Breast epithelium (tissue), 4 donors: Measurements from ENCODE around the gene MAP1A. TPM values are rescaled to one million over a fixed set of nuclear protein-coding genes. Genes with fewer than 3 reads are reported as not detected.

ENCODE experiments used
- DNase-seq, 2 donors: peaks; one replicate each; pipeline ENCODE4 v3.0.0-alpha.2; 2019; ENCODE audit warnings: low spot score in 2 of 2
- H3K27ac ChIP-seq, 2 donors: fragments of 200-600 bp; sonication (generic) in 1 of 2; one replicate each; pipeline ENCODE4 v1.5.1; 2016 to 2019; ENCODE audit warnings: mild to moderate bottlenecking in 1 of 2
- H3K27me3 ChIP-seq, 2 donors: fragments of 200-600 bp; sonication (generic) in 1 of 2; one replicate each; pipeline versions ENCODE4 v1.5.1 to v1.6.0; 2017 to 2019; ENCODE audit warnings: control low read depth in 1 of 2, mild to moderate bottlenecking in 1 of 2
- H3K36me3 ChIP-seq: fragments of 200-600 bp; one replicate; pipeline ENCODE4 v1.5.1; 2019
- H3K4me1 ChIP-seq, 2 donors: fragments of 200-600 bp; sonication (generic); one replicate each; pipeline ENCODE4 v1.5.1; 2016 to 2019; ENCODE audit warnings: control low read depth in 1 of 2
- H3K4me3 ChIP-seq, 3 donors: fragments of 200-600 bp; sonication (generic); 1 replicate in 2 of 3; 2 replicates in 1 of 3; pipeline ENCODE4 v1.5.1; 2016 to 2019; ENCODE audit warnings: mild to moderate bottlenecking in 3 of 3, moderate library complexity in 2 of 3
- H3K9me3 ChIP-seq, 2 donors: fragments of 200-600 bp; sonication (generic) in 1 of 2; one replicate each; pipeline ENCODE4 v1.5.1; 2016 to 2019; ENCODE audit warnings: control low read depth in 1 of 2
- POLR2A ChIP-seq: fragments of 450-650 bp; IDR thresholded peaks from one replicate; pipeline ENCODE4 v1.6.1; 2016; ENCODE audit warnings: antibody characterized with exemption, mild to moderate bottlenecking, moderate library complexity
- POLR2AphosphoS5 ChIP-seq, 3 donors: sonication (generic); formaldehyde crosslinking; IDR thresholded peaks; one replicate each; pipeline ENCODE4 v1.6.1; 2017; ENCODE audit warnings: antibody characterized with exemption in 3 of 3
- intact Hi-C: fragments of 100-400 bp; cut with DNase I; formaldehyde crosslinking; loops from one replicate; pipeline ENCODE4 v1.15.1; 2023; ENCODE audit warnings: low total_unique reads
- total RNA-seq, 3 donors: library from RNA; depleted of rRNA; stranded (reverse); fragments of >200 nt; gene quantifications; one replicate each; pipeline ENCODE4 v1.1.0, GENCODE V29; 2016
- TF ChIP-seq, protein P1 (sequence below), 3 donors: fragments of 450-650 bp; IDR thresholded peaks; one replicate each; pipeline ENCODE4 v1.5.1; 2016 to 2017; ENCODE audit warnings: antibody characterized with exemption in 3 of 3, mild to moderate bottlenecking in 3 of 3, moderate library complexity in 3 of 3

Gene MAP1A
- total RNA-seq = 10 to 100 TPM in 1 of 3 donors, 1 to 10 TPM in 2; 2.8 to 12.8 (median 8.8) TPM

DNA sequence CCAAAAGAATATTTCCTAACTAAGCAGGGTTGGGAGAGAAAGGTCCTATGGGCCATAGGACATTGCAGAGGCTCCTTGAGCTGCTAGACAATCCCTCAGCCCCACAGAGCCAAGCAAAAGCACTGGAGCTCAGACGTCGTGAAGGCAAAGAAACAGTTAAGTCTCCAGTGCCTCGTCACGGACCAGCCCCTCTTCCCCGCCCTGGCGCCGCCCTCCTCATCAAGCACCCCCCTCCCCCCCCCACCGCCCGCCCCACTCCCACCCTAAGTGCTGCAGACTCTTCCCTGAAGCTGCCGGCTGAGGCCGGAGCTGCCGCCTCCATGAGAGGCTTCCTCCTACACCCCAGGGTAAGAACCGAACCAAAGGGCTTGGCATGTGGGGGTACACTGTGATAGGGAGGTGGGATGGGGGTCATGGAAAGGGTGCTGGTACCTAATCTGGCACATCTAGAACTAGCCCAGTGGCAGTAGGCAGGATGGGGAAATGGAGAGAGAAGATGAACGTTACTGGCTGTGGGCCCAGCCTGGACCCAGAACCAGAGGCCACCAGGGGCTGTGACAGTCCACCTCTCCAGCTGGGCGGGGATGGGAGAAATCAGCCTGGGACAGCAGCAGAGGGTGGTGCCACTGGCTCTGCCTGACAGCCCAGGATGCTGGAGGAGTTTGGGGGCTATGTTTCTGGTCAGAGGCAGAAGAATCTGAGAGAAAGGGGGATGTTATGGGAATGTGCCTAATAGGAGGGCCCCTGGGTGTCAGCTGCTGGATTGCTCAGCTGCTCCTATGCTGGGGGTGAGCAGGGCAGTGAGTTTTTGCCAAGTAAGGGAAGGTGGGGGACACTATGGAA lies at the start of gene MAP1A:
MAP1A (plus strand) TSS at position 255 of the 843 bp plus-strand sequence. CDS start 3,866 bp downstream, outside the sequence.
- TF ChIP-seq POLR2A = no peak
- TF ChIP-seq, protein P1, sequence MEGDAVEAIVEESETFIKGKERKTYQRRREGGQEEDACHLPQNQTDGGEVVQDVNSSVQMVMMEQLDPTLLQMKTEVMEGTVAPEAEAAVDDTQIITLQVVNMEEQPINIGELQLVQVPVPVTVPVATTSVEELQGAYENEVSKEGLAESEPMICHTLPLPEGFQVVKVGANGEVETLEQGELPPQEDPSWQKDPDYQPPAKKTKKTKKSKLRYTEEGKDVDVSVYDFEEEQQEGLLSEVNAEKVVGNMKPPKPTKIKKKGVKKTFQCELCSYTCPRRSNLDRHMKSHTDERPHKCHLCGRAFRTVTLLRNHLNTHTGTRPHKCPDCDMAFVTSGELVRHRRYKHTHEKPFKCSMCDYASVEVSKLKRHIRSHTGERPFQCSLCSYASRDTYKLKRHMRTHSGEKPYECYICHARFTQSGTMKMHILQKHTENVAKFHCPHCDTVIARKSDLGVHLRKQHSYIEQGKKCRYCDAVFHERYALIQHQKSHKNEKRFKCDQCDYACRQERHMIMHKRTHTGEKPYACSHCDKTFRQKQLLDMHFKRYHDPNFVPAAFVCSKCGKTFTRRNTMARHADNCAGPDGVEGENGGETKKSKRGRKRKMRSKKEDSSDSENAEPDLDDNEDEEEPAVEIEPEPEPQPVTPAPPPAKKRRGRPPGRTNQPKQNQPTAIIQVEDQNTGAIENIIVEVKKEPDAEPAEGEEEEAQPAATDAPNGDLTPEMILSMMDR (IDR thresholded peaks at IDR 0.05) = no peak
- no peak for TF ChIP-seq POLR2AphosphoS5 (IDR thresholded peaks at IDR 0.05)
- H3K9me3 ChIP-seq = no peaks in the 10 kb centered on the region
- no peaks in the 10 kb centered on the region for H3K36me3 ChIP-seq
- intact Hi-C loops = no loop called here
- H3K4me1 ChIP-seq = no peaks in the 10 kb centered on the region
- H3K27me3 ChIP-seq = no peaks in the 10 kb centered on the region
- H3K4me3 ChIP-seq = peak within 1 kb of the TSS; percentile 46 to 69 (median 49)
- DNase-seq = no peak
- H3K27ac ChIP-seq = peak within 1 kb of the TSS; percentile 50 to 90

- Histone ChIP-seq H3K27ac (no peak overlapping the region), H3K27me3 (no peaks in the 10 kb centered on the region), H3K9me3 (no peaks in the 10 kb centered on the region), H3K36me3 (peaks cover 9% of the 10 kb centered on the region), H3K4me3 (no peak overlapping the region), H3K4me1 (no peaks in the 10 kb centered on the region)
- TF ChIP-seq POLR2AphosphoS5 (IDR thresholded peaks at IDR 0.05) = no peak
- TF ChIP-seq, protein P1 (IDR thresholded peaks at IDR 0.05) = no peak
- intact Hi-C loops = loop anchor here (10.0 kb wide), 1 partner anchor 1155 kb away; no protein-coding TSS in a partner anchor
- no peak for DNase-seq
Observed at GRCh38 chr15:43469867-43470266, 47.5 kb upstream of the MAP1A start.

GRCh38 chr15:43471975-43472374 lies 45.4 kb upstream of the MAP1A start:
- no peak overlapping the region for H3K4me3 ChIP-seq
- intact Hi-C loops = no loop called here
- no peaks in the 10 kb centered on the region for H3K27me3 ChIP-seq
- H3K27ac ChIP-seq = no peak overlapping the region
- H3K4me1 ChIP-seq = no peaks in the 10 kb centered on the region
- no peaks in the 10 kb centered on the region for H3K9me3 ChIP-seq
- no peak for DNase-seq
- H3K36me3 ChIP-seq = peaks cover 9% of the 10 kb centered on the region
- no peak for TF ChIP-seq POLR2AphosphoS5 (IDR thresholded peaks at IDR 0.05)
- TF ChIP-seq, protein P1 (IDR thresholded peaks at IDR 0.05) = no peak
- no peak for TF ChIP-seq POLR2A

GRCh38 chr15:43473885-43474284 lies 43.5 kb upstream of the MAP1A start:
- H3K4me1 ChIP-seq = no peaks in the 10 kb centered on the region
- no peak for DNase-seq
- H3K27me3 ChIP-seq = no peaks in the 10 kb centered on the region
- H3K4me3 ChIP-seq = no peak overlapping the region
- no peak overlapping the region for H3K27ac ChIP-seq
- intact Hi-C loops = no loop called here
- no peak for TF ChIP-seq POLR2A
- no peak for TF ChIP-seq POLR2AphosphoS5 (IDR thresholded peaks at IDR 0.05)
- TF ChIP-seq, protein P1 (IDR thresholded peaks at IDR 0.05) = no peak
- H3K9me3 ChIP-seq = no peaks in the 10 kb centered on the region
- H3K36me3 ChIP-seq = peaks cover 18% of the 10 kb centered on the region
